B cell (primary cell): ENCODE measurements around the gene ZNF579. TPM values are rescaled to one million over a fixed set of nuclear protein-coding genes. Genes with fewer than 3 reads are reported as not detected.

Experiments
- ATAC-seq: fragments of 200-7000 bp; cut with Tn5 transposase; one replicate; pipeline ENCODE4 v1.10.0; 2021; ENCODE audit warnings: low read depth, mild to moderate bottlenecking, moderate number of reproducible peaks, moderate library complexity
- CTCF ChIA-PET: fragments of 350-600 bp; sonication (Branson Sonifier 250); formaldehyde crosslinking; loops from one replicate; lab custom pipeline; 2021; ENCODE audit warnings: antibody characterized with exemption, inconsistent platforms; lab: Charles Lee
- POLR2A ChIA-PET: fragments of 350-600 bp; sonication (Branson Sonifier 250); formaldehyde crosslinking; loops from one replicate; lab custom pipeline; 2021; ENCODE audit warnings: antibody characterized with exemption; lab: Charles Lee
- DNase-seq: peaks from one replicate; pipeline ENCODE4 v3.0.0; 2013
- H2AFZ ChIP-seq: 2 replicates; pipeline ENCODE4 v1.6.1; 2012; ENCODE audit warnings: mild to moderate bottlenecking, low read depth, low read length; ENCODE audit not compliant: insufficient read depth, poor library complexity, severe bottlenecking
- H3K27ac ChIP-seq, 2 donors: 1 replicate in 1 of 2; 2 replicates in 1 of 2; pipeline ENCODE4 v1.5.1; 2012 to 2013; ENCODE audit warnings: low read length in 2 of 2, mild to moderate bottlenecking in 2 of 2, moderate library complexity in 1 of 2
- H3K27me3 ChIP-seq, 4 experiments: fragments of 200-600 bp in 1 of 4; sonication (generic) in 1 of 4; replicated peaks in 1 of 4; 1 replicate in 2 of 4; 2 replicates in 2 of 4; pipeline versions ENCODE4 v1.6.1 to v1.7.0; 2013 to 2016; ENCODE audit warnings: low read length in 3 of 4, mild to moderate bottlenecking in 2 of 4, mixed read lengths in 1 of 4, moderate library complexity in 1 of 4; ENCODE audit not compliant: insufficient read depth in 4 of 4, control insufficient read depth in 3 of 4; ENCODE audit errors: control extremely low read depth in 1 of 4
- H3K36me3 ChIP-seq, 2 experiments: replicated peaks in 1 of 2; 1 replicate in 1 of 2; 2 replicates in 1 of 2; pipeline versions ENCODE4 v1.6.1 to v1.7.1; 2013; ENCODE audit warnings: low read length in 1 of 2; ENCODE audit not compliant: insufficient read depth in 2 of 2, control insufficient read depth in 1 of 2; ENCODE audit errors: control extremely low read depth in 1 of 2, extremely low read depth in 1 of 2
- H3K4me1 ChIP-seq, 2 donors: fragments of 200-600 bp in 1 of 2; sonication (generic) in 1 of 2; 1 replicate in 1 of 2; 2 replicates in 1 of 2; pipeline versions ENCODE4 v1.5.1 to v1.6.1; 2013 to 2017; ENCODE audit warnings: low read length in 2 of 2; ENCODE audit not compliant: control insufficient read depth in 2 of 2, insufficient read depth in 2 of 2
- H3K4me2 ChIP-seq: replicated peaks from 2 replicates; pipeline ENCODE3; 2012; ENCODE audit warnings: mild to moderate bottlenecking, low read depth, low read length; ENCODE audit not compliant: poor library complexity, severe bottlenecking
- H3K4me3 ChIP-seq, 5 experiments: fragments of 200-600 bp in 1 of 5; sonication (generic) in 1 of 5; 1 replicate in 3 of 5; 2 replicates in 2 of 5; pipeline versions ENCODE4 v1.5.1 to v1.7.0; 2011 to 2016; ENCODE audit warnings: low read length in 4 of 5, mild to moderate bottlenecking in 4 of 5, low read depth in 2 of 5, control low read depth in 1 of 5, moderate library complexity in 1 of 5; ENCODE audit not compliant: insufficient read depth in 1 of 5; ENCODE audit errors: control extremely low read depth in 1 of 5, extremely low read depth in 1 of 5
- H3K79me2 ChIP-seq: fragments of 200-600 bp; sonication (generic); one replicate; pipeline ENCODE4 v1.6.0; 2016; ENCODE audit warnings: low read length; ENCODE audit not compliant: control insufficient read depth, insufficient read depth
- H3K9ac ChIP-seq: fragments of 200-600 bp; sonication (generic); 2 replicates; pipeline ENCODE4 v1.6.1; 2017; ENCODE audit warnings: mild to moderate bottlenecking, low read length, moderate library complexity
- H3K9me3 ChIP-seq, 3 donors: one replicate each; pipeline versions ENCODE4 v1.6.1 to v1.7.1; 2013; ENCODE audit warnings: low read length in 2 of 3; ENCODE audit not compliant: control insufficient read depth in 2 of 3, insufficient read depth in 1 of 3; ENCODE audit errors: control extremely low read depth in 1 of 3
- H4K20me1 ChIP-seq: 2 replicates; pipeline ENCODE4 v1.6.0; 2012; ENCODE audit warnings: mild to moderate bottlenecking, low read length; ENCODE audit not compliant: insufficient read depth, control insufficient read depth, poor library complexity, severe bottlenecking
- H3K27ac Mint-ChIP-seq: one replicate; pipeline ENCODE4 v1.8.0; 2021; ENCODE audit warnings: mixed read lengths
- H3K27me3 Mint-ChIP-seq: one replicate; pipeline ENCODE4 v1.8.0; 2021; ENCODE audit warnings: mixed read lengths
- H3K4me1 Mint-ChIP-seq: one replicate; pipeline ENCODE4 v1.8.0; 2021; ENCODE audit warnings: mixed read lengths
- H3K4me3 Mint-ChIP-seq: one replicate; pipeline ENCODE4 v1.8.0; 2021; ENCODE audit warnings: mixed read lengths
- H3K9me3 Mint-ChIP-seq: one replicate; pipeline ENCODE4 v1.8.0; 2022; ENCODE audit warnings: mixed read lengths; ENCODE audit not compliant: insufficient read depth
- CTCF ChIP-seq: fragments of 200-600 bp; IDR thresholded peaks from one replicate; pipeline ENCODE4 v1.8.0; 2022; ENCODE audit warnings: antibody characterized with exemption, mild to moderate bottlenecking
- EZH2 ChIP-seq: IDR thresholded peaks from 2 replicates; pipeline ENCODE4 v1.6.1; 2012; ENCODE audit warnings: borderline replicate concordance, low read depth, mild to moderate bottlenecking, moderate library complexity, low read length; ENCODE audit not compliant: insufficient read depth, poor library complexity, severe bottlenecking
- WGBS: methylation state at CpG from one replicate; pipeline ENCODE4 v1.1.5; 2013; ENCODE audit warnings: missing lambda C conversion rate; ENCODE audit not compliant: insufficient coverage; 5-methylcytosine and 5-hydroxymethylcytosine counted together
- intact Hi-C: fragments of 100-400 bp; cut with micrococcal nuclease; formaldehyde crosslinking; loops from one replicate; pipeline ENCODE4 v1.10.0; 2022
- polyA plus RNA-seq: library from polyadenylated mRNA; depleted of rRNA; stranded (reverse); fragments of >200 nt; gene quantifications from 2 replicates; pipeline ENCODE4 v1.2.3, GENCODE V29; 2012
- total RNA-seq, 2 donors: library from RNA; stranded (reverse); fragments of 120-200 nt in 1 of 2; gene quantifications; 1 replicate in 1 of 2; 2 replicates in 1 of 2; pipeline versions ENCODE4 v1.2.3 to v1.2.4, GENCODE V29; 2013 to 2022

Gene ZNF579
- total and polyA plus RNA-seq, 2 donors (not counting 1 experiment from before 2014, with no cell fraction given): 3.7 to 10.3 TPM

- Histone ChIP-seq H3K27ac (no peak overlapping the region), H3K79me2 (peaks cover 16% of the 10 kb centered on the region), H3K27me3 (no peaks in the 10 kb centered on the region), H3K4me2 (no peak overlapping the region), H3K9me3 (peaks cover 0 to 8% (median 0%) of the 10 kb centered on the region in 3 donors), H3K36me3 (no peaks in the 10 kb centered on the region), H2AFZ (no peak overlapping the region), H4K20me1 (no peaks in the 10 kb centered on the region), H3K4me3 (no peak overlapping the region), H3K4me1 (peaks cover 17 to 42% of the 10 kb centered on the region in 2 donors), H3K9ac (no peak overlapping the region)
- Mint-ChIP-seq H3K27me3 (no peaks in the 10 kb centered on the region), H3K9me3 (no peaks in the 10 kb centered on the region), H3K4me1 (peaks cover 43% of the 10 kb centered on the region), H3K4me3 (peak overlapping the region; percentile 78), H3K27ac (no peak overlapping the region)
- ChIA-PET CTCF (interaction anchor here (0.9 to 1.7 kb wide), 2 partner anchors 98 to 461 kb away, joined by 3 to 6 read pairs; no protein-coding TSS in a partner anchor), POLR2A (no interaction called here)
- intact Hi-C loops: loop anchor here (10.0 kb wide), 2 partner anchors 318 to 348 kb away; partner anchors contain the start of genes BRSK1, HSPBP1 and PPP6R1
- WGBS: 98% methylated on average over 54 of the region's 60 CpGs
- DNase-seq (no peak), ATAC-seq (no peak)
- TF ChIP-seq EZH2: no peak
- TF ChIP-seq CTCF: no peak
Measured at GRCh38 chr19:55602104-55603001, 21.7 kb upstream of the ZNF579 start.
